Vagina (tissue), 2 donors: ENCODE measurements around the gene UGT2B10.

Experiments used
- CTCF ChIP-seq, 3 experiments: fragments of 450-650 bp in 2 of 3; fragments of 200-600 bp in 1 of 3; sonication (generic) in 1 of 3; IDR thresholded peaks; one replicate each; pipeline ENCODE4 v1.5.1; 2017 to 2019; ENCODE audit warnings: antibody characterized with exemption in 3 of 3, mild to moderate bottlenecking in 2 of 3, moderate library complexity in 2 of 3
- POLR2A ChIP-seq, 2 donors: fragments of 450-650 bp; IDR thresholded peaks; one replicate each; pipeline ENCODE4 v1.6.1; 2017; ENCODE audit warnings: antibody characterized with exemption in 2 of 2, mild to moderate bottlenecking in 2 of 2, moderate library complexity in 2 of 2

- TF ChIP-seq CTCF (IDR thresholded peaks at IDR 0.05) (no peak), POLR2A (IDR thresholded peaks at IDR 0.05) (no peak)
Observed at GRCh38 chr4:68865760-68866159, 50.0 kb downstream of the UGT2B10 start.
